ENCODE measurements around the gene COL18A1. TPM values are rescaled to one million over a fixed set of nuclear protein-coding genes. Genes with fewer than 3 reads are reported as not detected.

Gene COL18A1
- total RNA-seq, 6 experiments from 2014 or later, result 39.8 to 93.5 (median 86.8) TPM

- H3K27me3 Mint-ChIP-seq (ENCODE audit: insufficient read depth), result peaks cover 2% of the 10 kb centered on the region
- H3K27ac Mint-ChIP-seq, result no peak overlapping the region
- no peaks in the 10 kb centered on the region; the same call in 1 of the 2 replicates for H3K9me3 Mint-ChIP-seq
- no peaks in the 10 kb centered on the region for H3K4me1 Mint-ChIP-seq (ENCODE audit: low read depth)
- no peak overlapping the region for H3K4me3 Mint-ChIP-seq
- peaks cover 27% of the 10 kb centered on the region for H3K36me3 Mint-ChIP-seq (ENCODE audit: low read depth)
- no peak for TF ChIP-seq CTCF (IDR thresholded peaks at IDR 0.05)
- no peak for DNase-seq
Observed at GRCh38 chr21:45481566-45481965, 76.6 kb downstream of the COL18A1 start.

- no peak overlapping the region for H3K27ac Mint-ChIP-seq
- H3K9me3 Mint-ChIP-seq, result no peaks in the 10 kb centered on the region; the same call in 1 of the 2 replicates
- H3K4me1 Mint-ChIP-seq (ENCODE audit: low read depth), result no peaks in the 10 kb centered on the region
- peaks cover 24% of the 10 kb centered on the region for H3K36me3 Mint-ChIP-seq (ENCODE audit: low read depth)
- no peak overlapping the region for H3K4me3 Mint-ChIP-seq
- TF ChIP-seq CTCF (IDR thresholded peaks at IDR 0.05), result no peak
- H3K27me3 Mint-ChIP-seq (ENCODE audit: insufficient read depth), result peaks cover 2% of the 10 kb centered on the region
- DNase-seq, result no peak
Observed at GRCh38 chr21:45481977-45482898, 77.3 kb downstream of the COL18A1 start.

- H3K27ac Mint-ChIP-seq, result no peak overlapping the region
- peaks cover under 1% of the 10 kb centered on the region for H3K27me3 Mint-ChIP-seq (ENCODE audit: insufficient read depth)
- no peak for TF ChIP-seq CTCF (IDR thresholded peaks at IDR 0.05)
- no peak for DNase-seq
- H3K4me1 Mint-ChIP-seq (ENCODE audit: low read depth), result no peaks in the 10 kb centered on the region
- H3K9me3 Mint-ChIP-seq, result no peaks in the 10 kb centered on the region; the same call in 1 of the 2 replicates
- H3K36me3 Mint-ChIP-seq (ENCODE audit: low read depth), result peaks cover 20% of the 10 kb centered on the region
- H3K4me3 Mint-ChIP-seq, result no peak overlapping the region
Observed at GRCh38 chr21:45482899-45483821, 78.2 kb downstream of the COL18A1 start.

- H3K27me3 Mint-ChIP-seq (ENCODE audit: insufficient read depth), result no peaks in the 10 kb centered on the region; the same call in none of the 2 replicates
- no peak for TF ChIP-seq CTCF (IDR thresholded peaks at IDR 0.05)
- H3K36me3 Mint-ChIP-seq (ENCODE audit: low read depth), result peaks cover 11% of the 10 kb centered on the region
- H3K4me3 Mint-ChIP-seq, result no peak overlapping the region
- DNase-seq, result no peak
- no peaks in the 10 kb centered on the region; the same call in 1 of the 2 replicates for H3K9me3 Mint-ChIP-seq
- no peak overlapping the region for H3K27ac Mint-ChIP-seq
- no peaks in the 10 kb centered on the region for H3K4me1 Mint-ChIP-seq (ENCODE audit: low read depth)
Observed at GRCh38 chr21:45484318-45484717, 79.4 kb downstream of the COL18A1 start.

GRCh38 chr21:45485686-45486442 lies 80.9 kb downstream of the COL18A1 start:
- DNase-seq, result no peak
- H3K36me3 Mint-ChIP-seq (ENCODE audit: low read depth), result peaks cover 9% of the 10 kb centered on the region
- H3K4me3 Mint-ChIP-seq, result no peak overlapping the region
- TF ChIP-seq CTCF (IDR thresholded peaks at IDR 0.05), result no peak
- H3K9me3 Mint-ChIP-seq, result no peaks in the 10 kb centered on the region
- H3K27me3 Mint-ChIP-seq (ENCODE audit: insufficient read depth), result no peaks in the 10 kb centered on the region; the same call in none of the 2 replicates
- H3K27ac Mint-ChIP-seq, result no peak overlapping the region
- no peaks in the 10 kb centered on the region for H3K4me1 Mint-ChIP-seq (ENCODE audit: low read depth)
